ENCODE data around the gene WNT2B. TPM values are rescaled to one million over a fixed set of nuclear protein-coding genes. Genes with fewer than 3 reads are reported as not detected.
A peak's percentile ranks its signal among the peaks of the same experiment; 100 is the strongest.

WNT2B gene
- total and polyA plus RNA-seq, 2 of the 8 experiments (the other 6 are each of a cell fraction or from before 2014, with no cell fraction given): 0.33 to 2.0 TPM

DNA sequence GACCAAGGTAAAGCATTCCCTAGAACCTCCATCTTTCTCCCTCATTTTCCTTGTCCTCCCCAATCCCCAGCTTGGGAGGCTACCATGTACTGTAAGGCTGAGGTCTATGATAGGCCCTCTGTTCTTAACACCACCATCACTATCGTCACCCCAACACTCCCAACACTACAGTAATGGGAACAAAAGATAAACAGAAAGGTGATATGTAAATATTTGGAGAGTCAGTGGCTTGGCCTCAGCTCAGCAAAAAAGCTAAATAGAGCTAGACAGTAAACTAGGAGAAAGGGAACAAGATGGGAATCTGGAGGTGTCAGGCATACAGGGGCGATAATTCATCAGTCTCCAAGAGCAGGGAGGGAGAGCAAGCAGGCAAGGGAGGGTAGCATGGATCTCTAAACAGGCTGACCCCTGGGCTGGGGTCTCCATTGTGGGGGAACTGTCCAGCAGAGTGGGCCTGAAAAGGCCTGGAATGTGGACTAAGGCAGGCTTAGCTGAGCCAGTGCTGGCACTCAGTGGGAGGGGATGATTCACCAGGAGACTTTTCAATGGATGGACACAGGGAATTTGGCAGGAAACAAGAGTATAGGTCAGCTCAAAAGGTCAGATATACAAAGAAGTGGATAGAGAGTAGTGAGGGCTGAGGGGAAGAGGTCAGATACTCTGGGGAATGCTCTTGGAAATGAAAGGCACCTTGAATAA is 6.7 kb downstream of the WNT2B start:
- no peak overlapping the region for H3K4me3 ChIP-seq (ENCODE audit: extremely low read depth in 1 of 4, insufficient read depth in 2 of 4, low read depth in 3 of 4, low read length in 4 of 4)
- FAIRE-seq: no peak
- H2AK5ac ChIP-seq (ENCODE audit: low read depth, low read length): no peak overlapping the region
- H2BK20ac ChIP-seq (ENCODE audit: low read length): no peak overlapping the region
- no peak overlapping the region for H2BK5ac ChIP-seq (ENCODE audit: low read depth, low read length)
- H3K36me3 ChIP-seq (ENCODE audit: control insufficient read depth in 2 of 4, insufficient read depth in 4 of 4, low read length in 3 of 4): no peaks in the 10 kb centered on the region
- no peak overlapping the region for H2AFZ ChIP-seq (ENCODE audit: low read length)
- ChIA-PET POLR2A (ENCODE audit: partially characterized antibody) (interaction anchor here (0.7 to 1.1 kb wide), 3 partner anchors 11 to 103 kb away, joined by 3 read pairs; partner anchors contain the start of gene ST7L), CTCF (ENCODE audit: partially characterized antibody) (interaction anchor here (0.6 to 6.4 kb wide), 4 partner anchors 13 to 163 kb away, joined by 3 to 28 read pairs (median 4); no protein-coding TSS in a partner anchor)
- no peaks in the 10 kb centered on the region for H3K79me1 ChIP-seq (ENCODE audit: low read depth, low read length)
- H3K56ac ChIP-seq (replicated peaks; ENCODE audit: insufficient read length, low read depth, low read length): no peak overlapping the region
- H2BK12ac ChIP-seq (ENCODE audit: low read depth, low read length): no peak overlapping the region
- H3K9me3 ChIP-seq (ENCODE audit: insufficient read depth in 2 of 2, low read depth in 1 of 2, low read length in 1 of 2): no peaks in the 10 kb centered on the region
- WGBS, 2 experiments (ENCODE audit: extremely low coverage in 1 of 2, insufficient coverage in 1 of 2, insufficient read length in 1 of 2, insufficient replicate concordance in 2 of 2, low coverage in 1 of 2, low lambda C conversion rate in 2 of 2, missing lambda C conversion rate in 1 of 2): 76% methylated on average over 2 of the region's 2 CpGs; no CpG with 5 or more reads in 1 of the 2 experiments
- no peak overlapping the region for H3K9ac ChIP-seq (replicated peaks in 1 of 4; ENCODE audit: extremely low read depth in 1 of 4, low read depth in 3 of 4, low read length in 3 of 4)
- H3K27ac ChIP-seq (ENCODE audit: low read depth, low read length): no peak overlapping the region
- H4K20me1 ChIP-seq (replicated peaks in 1 of 2; ENCODE audit: control insufficient read depth in 1 of 2, insufficient read depth in 2 of 2, low read length in 2 of 2): no peaks in the 10 kb centered on the region
- H3K14ac ChIP-seq (ENCODE audit: insufficient read length): no peak overlapping the region
- no peak overlapping the region for H3K18ac ChIP-seq (ENCODE audit: extremely low read depth, low read length)
- no peak overlapping the region for H4K8ac ChIP-seq (ENCODE audit: extremely low read depth, insufficient read depth, low read length)
- no peak overlapping the region for H3K23ac ChIP-seq (ENCODE audit: insufficient read length)
- no peaks in the 10 kb centered on the region for H3K23me2 ChIP-seq (ENCODE audit: low read depth, low read length)
- no peak overlapping the region for H3K4ac ChIP-seq (replicated peaks; ENCODE audit: insufficient read length, low read depth, low read length)
- no peak overlapping the region for H4K91ac ChIP-seq (replicated peaks; ENCODE audit: insufficient read length, low read length)
- H3K4me2 ChIP-seq (ENCODE audit: insufficient read depth in 1 of 2, low read depth in 2 of 2, low read length in 2 of 2): no peak overlapping the region
- no peak overlapping the region for H2BK120ac ChIP-seq (replicated peaks; ENCODE audit: low read depth, low read length)
- H3K4me1 ChIP-seq (replicated peaks in 1 of 4; ENCODE audit: control insufficient read depth in 3 of 4, insufficient read depth in 4 of 4, low read length in 3 of 4): peaks cover 0 to 5% (median 1%) of the 10 kb centered on the region in 4 experiments; a peak in 3 of 7 replicates
- H4K5ac ChIP-seq (ENCODE audit: insufficient read length, low read depth, low read length): no peak overlapping the region
- peaks cover 7 to 26% (median 16%) of the 10 kb centered on the region in 4 experiments for H3K27me3 ChIP-seq (replicated peaks in 1 of 4; ENCODE audit: control insufficient read depth in 3 of 4, extremely low read depth in 1 of 4, insufficient read depth in 3 of 4, low read length in 3 of 4)
- DNase-seq (ENCODE audit: low read depth in 1 of 2, low spot score in 2 of 2): no peak
- no peaks in the 10 kb centered on the region for H3K79me2 ChIP-seq (ENCODE audit: control insufficient read depth in 1 of 2, insufficient read depth in 2 of 2, low read length in 2 of 2)
- H2BK15ac ChIP-seq (ENCODE audit: low read length): no peak overlapping the region
- TF ChIP-seq TAF1 (IDR thresholded peaks at IDR 0.05; ENCODE audit: low read depth, low read length) (no peak), SAP30 (IDR thresholded peaks at IDR 0.05; ENCODE audit: insufficient read depth, insufficient replicate concordance, low read length) (no peak), NRF1 (IDR thresholded peaks at IDR 0.05; ENCODE audit: low read depth, low read length) (no peak), JUND (IDR thresholded peaks at IDR 0.05; ENCODE audit: low read length) (peak; percentile 88), JUN (IDR thresholded peaks at IDR 0.05; ENCODE audit: low read depth, low read length) (0 out of 2 replicates have a peak, but pooled peaks have one; percentile 21), ASH2L (IDR thresholded peaks at IDR 0.05; ENCODE audit: low read length) (no peak), SP1 (IDR thresholded peaks at IDR 0.05; ENCODE audit: low read depth, low read length) (no peak), RAD21 (IDR thresholded peaks at IDR 0.05 in 1 of 2, conservative IDR thresholded peaks at IDR 0.05 in 1 of 2; ENCODE audit: low read depth in 2 of 2, low read length in 2 of 2) (peak in 1 of 2 experiments; percentile 8; a peak in 1 of 4 replicates), SIN3A (conservative IDR thresholded peaks at IDR 0.05 in 1 of 2, IDR thresholded peaks at IDR 0.05 in 1 of 2; ENCODE audit: low read depth in 1 of 2, low read length in 2 of 2) (peak in 1 of 2 experiments; percentile 83; a peak in 2 of 4 replicates)
- TF ChIP-seq, protein P1, sequence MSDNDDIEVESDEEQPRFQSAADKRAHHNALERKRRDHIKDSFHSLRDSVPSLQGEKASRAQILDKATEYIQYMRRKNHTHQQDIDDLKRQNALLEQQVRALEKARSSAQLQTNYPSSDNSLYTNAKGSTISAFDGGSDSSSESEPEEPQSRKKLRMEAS (IDR thresholded peaks at IDR 0.05): no peak
